CD14-positive monocyte (primary cell): ENCODE data around the gene MSH4. TPM values are rescaled to one million over a fixed set of nuclear protein-coding genes. Genes with fewer than 3 reads are reported as not detected.
"Not testable (repeated sequence)": the region's sequence is repeated elsewhere in the genome, so short reads cannot be mapped to it uniquely, and the experiment has no call there.

Experiments used
- DNase-seq, 3 donors: peaks; one replicate each; pipeline ENCODE4 v3.0.0-alpha.2; 2011 to 2022
- H2AFZ ChIP-seq: 2 replicates; pipeline ENCODE4 v1.6.0; 2012; ENCODE audit warnings: mild to moderate bottlenecking, low read depth, low read length, inconsistent platforms; ENCODE audit not compliant: insufficient read depth, poor library complexity, severe bottlenecking
- H3K27ac ChIP-seq, 2 donors: 1 replicate in 1 of 2; 2 replicates in 1 of 2; pipeline ENCODE4 v1.5.1; 2012 to 2013; ENCODE audit warnings: low read length in 2 of 2, control low read depth in 1 of 2, inconsistent platforms in 1 of 2, low read depth in 1 of 2, mild to moderate bottlenecking in 1 of 2
- H3K27me3 ChIP-seq, 2 donors: one replicate each; pipeline versions ENCODE4 v1.6.0 to v1.6.1; 2011 to 2013; ENCODE audit warnings: low read length in 2 of 2; ENCODE audit not compliant: control insufficient read depth in 2 of 2, insufficient read depth in 2 of 2
- H3K36me3 ChIP-seq, 2 donors: replicated peaks in 1 of 2; 1 replicate in 1 of 2; 2 replicates in 1 of 2; pipeline versions ENCODE4 v1.5.1 to v1.6.1; 2012 to 2013; ENCODE audit warnings: low read length in 2 of 2, control low read depth in 1 of 2, inconsistent platforms in 1 of 2, mild to moderate bottlenecking in 1 of 2; ENCODE audit not compliant: insufficient read depth in 2 of 2, control insufficient read depth in 1 of 2
- H3K4me1 ChIP-seq, 2 donors: 1 replicate in 1 of 2; 2 replicates in 1 of 2; pipeline versions ENCODE4 v1.5.1 to v1.6.1; 2012 to 2013; ENCODE audit warnings: low read length in 2 of 2, control low read depth in 1 of 2, inconsistent platforms in 1 of 2, mild to moderate bottlenecking in 1 of 2, moderate library complexity in 1 of 2; ENCODE audit not compliant: insufficient read depth in 2 of 2, control insufficient read depth in 1 of 2
- H3K4me2 ChIP-seq: replicated peaks from 2 replicates; pipeline ENCODE3; 2012; ENCODE audit warnings: low read length, moderate library complexity, mild to moderate bottlenecking; ENCODE audit not compliant: poor library complexity, severe bottlenecking; ENCODE audit errors: extremely low read depth
- H3K4me3 ChIP-seq, 3 experiments: fragments of 200-600 bp in 1 of 3; sonication (generic) in 1 of 3; replicated peaks in 1 of 3; 1 replicate in 2 of 3; 2 replicates in 1 of 3; pipeline ENCODE4 v1.5.1; 2011 to 2013; ENCODE audit warnings: low read length in 3 of 3, mild to moderate bottlenecking in 3 of 3, control low read depth in 2 of 3, low read depth in 2 of 3, inconsistent platforms in 1 of 3, moderate library complexity in 1 of 3
- H3K79me2 ChIP-seq: 2 replicates; pipeline ENCODE4 v1.6.0; 2012; ENCODE audit warnings: mild to moderate bottlenecking, control low read depth, inconsistent platforms, low read length, moderate library complexity; ENCODE audit not compliant: insufficient read depth
- H3K9ac ChIP-seq: 2 replicates; pipeline ENCODE4 v1.6.0; 2017; ENCODE audit warnings: low read length, mild to moderate bottlenecking; ENCODE audit not compliant: insufficient read depth, poor library complexity, severe bottlenecking
- H3K9me3 ChIP-seq, 2 donors: replicated peaks in 1 of 2; 1 replicate in 1 of 2; 2 replicates in 1 of 2; pipeline versions ENCODE4 v1.5.1 to v1.6.1; 2012 to 2013; ENCODE audit warnings: low read length in 2 of 2, control low read depth in 1 of 2; ENCODE audit not compliant: control insufficient read depth in 1 of 2, insufficient read depth in 1 of 2
- H4K20me1 ChIP-seq: 2 replicates; pipeline ENCODE4 v1.6.0; 2012; ENCODE audit warnings: mild to moderate bottlenecking, low read length, control low read depth, moderate library complexity; ENCODE audit not compliant: insufficient read depth
- H3K27ac Mint-ChIP-seq, 7 donors: one replicate each; pipeline ENCODE4 v1.8.0; 2020; ENCODE audit warnings: mild to moderate bottlenecking in 7 of 7, mixed read lengths in 7 of 7, moderate library complexity in 6 of 7, inconsistent platforms in 2 of 7
- H3K27me3 Mint-ChIP-seq, 3 donors: one replicate each; pipeline ENCODE4 v1.8.0; 2021 to 2022; ENCODE audit warnings: low read depth in 3 of 3, mild to moderate bottlenecking in 3 of 3, mixed read lengths in 3 of 3, moderate library complexity in 3 of 3, inconsistent platforms in 1 of 3
- H3K36me3 Mint-ChIP-seq, 2 donors: one replicate each; pipeline ENCODE4 v1.8.0; 2020; ENCODE audit warnings: mixed read lengths in 2 of 2, inconsistent platforms in 1 of 2, mild to moderate bottlenecking in 1 of 2
- H3K4me1 Mint-ChIP-seq: one replicate; pipeline ENCODE4 v1.8.0; 2020; ENCODE audit warnings: mild to moderate bottlenecking, mixed read lengths
- H3K4me3 Mint-ChIP-seq, 2 donors: one replicate each; pipeline ENCODE4 v1.8.0; 2020; ENCODE audit warnings: mild to moderate bottlenecking in 2 of 2, mixed read lengths in 2 of 2, moderate library complexity in 1 of 2
- H3K9me3 Mint-ChIP-seq, 7 donors: one replicate each; pipeline ENCODE4 v1.8.0; 2020 to 2022; ENCODE audit warnings: mixed read lengths in 7 of 7, mild to moderate bottlenecking in 6 of 7, moderate library complexity in 6 of 7, inconsistent platforms in 2 of 7
- WGBS: methylation state at CpG from one replicate; pipeline ENCODE4 v1.1.5; 2013; ENCODE audit warnings: missing lambda C conversion rate; ENCODE audit not compliant: insufficient coverage; 5-methylcytosine and 5-hydroxymethylcytosine counted together
- intact Hi-C, 2 donors: fragments of 100-400 bp; cut with micrococcal nuclease; formaldehyde crosslinking; loops; one replicate each; pipeline versions ENCODE4 v1.15.0 to v1.15.1; 2023
- polyA plus RNA-seq, 3 donors: library from polyadenylated mRNA; depleted of rRNA in 1 of 3; unstranded in 2 of 3; stranded (reverse) in 1 of 3; fragments of 300-500 nt in 2 of 3; fragments of >200 nt in 1 of 3; fragmentation: Illumina TruSeq in 2 of 3; gene quantifications; 1 replicate in 2 of 3; 2 replicates in 1 of 3; pipeline ENCODE4 v1.2.3, GENCODE V29; 2012 to 2021
- TF ChIP-seq, protein P1 (sequence below): fragments of 200-600 bp; IDR thresholded peaks from one replicate; pipeline ENCODE4 v1.8.0; 2022; ENCODE audit warnings: antibody characterized with exemption, mild to moderate bottlenecking

Gene MSH4
- polyA plus RNA-seq, 3 donors, result 0.07 TPM; not detected in 2

- H3K9ac ChIP-seq, result no peak within 1 kb of the TSS
- Mint-ChIP-seq H3K4me3 (no peak within 1 kb of the TSS), H3K9me3 (peaks cover 0 to 2% (median 0%) of the 10 kb centered on the region in 7 donors), H3K4me1 (no peaks in the 10 kb centered on the region), H3K36me3 (no peaks in the 10 kb centered on the region), H3K27me3 (peaks cover 0 to 1% (median 0%) of the 10 kb centered on the region in 3 donors), H3K27ac (no peak within 1 kb of the TSS)
- DNase-seq, result no peak
- H3K9me3 ChIP-seq, result no peaks in the 10 kb centered on the region
- H3K79me2 ChIP-seq, result no peaks in the 10 kb centered on the region
- H3K27ac ChIP-seq, result no peak within 1 kb of the TSS
- intact Hi-C loops, result no loop called here
- H3K4me1 ChIP-seq, result no peaks in the 10 kb centered on the region
- WGBS, result no CpG with 5 or more reads among the region's 1 CpG
- H4K20me1 ChIP-seq, result no peaks in the 10 kb centered on the region
- TF ChIP-seq, protein P1, sequence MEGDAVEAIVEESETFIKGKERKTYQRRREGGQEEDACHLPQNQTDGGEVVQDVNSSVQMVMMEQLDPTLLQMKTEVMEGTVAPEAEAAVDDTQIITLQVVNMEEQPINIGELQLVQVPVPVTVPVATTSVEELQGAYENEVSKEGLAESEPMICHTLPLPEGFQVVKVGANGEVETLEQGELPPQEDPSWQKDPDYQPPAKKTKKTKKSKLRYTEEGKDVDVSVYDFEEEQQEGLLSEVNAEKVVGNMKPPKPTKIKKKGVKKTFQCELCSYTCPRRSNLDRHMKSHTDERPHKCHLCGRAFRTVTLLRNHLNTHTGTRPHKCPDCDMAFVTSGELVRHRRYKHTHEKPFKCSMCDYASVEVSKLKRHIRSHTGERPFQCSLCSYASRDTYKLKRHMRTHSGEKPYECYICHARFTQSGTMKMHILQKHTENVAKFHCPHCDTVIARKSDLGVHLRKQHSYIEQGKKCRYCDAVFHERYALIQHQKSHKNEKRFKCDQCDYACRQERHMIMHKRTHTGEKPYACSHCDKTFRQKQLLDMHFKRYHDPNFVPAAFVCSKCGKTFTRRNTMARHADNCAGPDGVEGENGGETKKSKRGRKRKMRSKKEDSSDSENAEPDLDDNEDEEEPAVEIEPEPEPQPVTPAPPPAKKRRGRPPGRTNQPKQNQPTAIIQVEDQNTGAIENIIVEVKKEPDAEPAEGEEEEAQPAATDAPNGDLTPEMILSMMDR, result no peak
- H3K4me2 ChIP-seq, result no peak within 1 kb of the TSS
- no peaks in the 10 kb centered on the region for H3K36me3 ChIP-seq
- H3K27me3 ChIP-seq, result no peaks in the 10 kb centered on the region
- H3K4me3 ChIP-seq, result no peak within 1 kb of the TSS
- no peak within 1 kb of the TSS for H2AFZ ChIP-seq
Observed at GRCh38 chr1:75932304-75932703, 135.6 kb downstream of the MSH4 start, which contains the start of gene ASB17. TSS of gene ASB17 (minus strand) at chr1:75932404. CDS start at chr1:75932291, 113 bp downstream.

- no CpG with 5 or more reads among the region's 1 CpG for WGBS
- no peak overlapping the region for H3K4me3 Mint-ChIP-seq
- no peak overlapping the region for H3K9ac ChIP-seq
- peaks cover 0 to 2% (median 1%) of the 10 kb centered on the region in 3 donors for H3K27me3 Mint-ChIP-seq
- H3K36me3 ChIP-seq, result no peaks in the 10 kb centered on the region
- no peaks in the 10 kb centered on the region for H4K20me1 ChIP-seq
- no peak overlapping the region for H3K4me3 ChIP-seq
- TF ChIP-seq, protein P1, result no peak
- intact Hi-C loops, result no loop called here
- no peaks in the 10 kb centered on the region for H3K27me3 ChIP-seq
- no peak overlapping the region for H2AFZ ChIP-seq
- no peak overlapping the region for H3K27ac Mint-ChIP-seq
- H3K36me3 Mint-ChIP-seq, result no peaks in the 10 kb centered on the region
- no peak for DNase-seq
- H3K79me2 ChIP-seq, result no peaks in the 10 kb centered on the region
- H3K9me3 ChIP-seq, result no peaks in the 10 kb centered on the region
- no peak overlapping the region for H3K4me2 ChIP-seq
- H3K9me3 Mint-ChIP-seq, result peaks cover 0 to 2% (median 0%) of the 10 kb centered on the region in 7 donors
- no peak overlapping the region for H3K27ac ChIP-seq
- H3K4me1 Mint-ChIP-seq, result no peaks in the 10 kb centered on the region
- no peaks in the 10 kb centered on the region for H3K4me1 ChIP-seq
Observed at GRCh38 chr1:75937034-75937433, 140.4 kb downstream of the MSH4 start.

DNA sequence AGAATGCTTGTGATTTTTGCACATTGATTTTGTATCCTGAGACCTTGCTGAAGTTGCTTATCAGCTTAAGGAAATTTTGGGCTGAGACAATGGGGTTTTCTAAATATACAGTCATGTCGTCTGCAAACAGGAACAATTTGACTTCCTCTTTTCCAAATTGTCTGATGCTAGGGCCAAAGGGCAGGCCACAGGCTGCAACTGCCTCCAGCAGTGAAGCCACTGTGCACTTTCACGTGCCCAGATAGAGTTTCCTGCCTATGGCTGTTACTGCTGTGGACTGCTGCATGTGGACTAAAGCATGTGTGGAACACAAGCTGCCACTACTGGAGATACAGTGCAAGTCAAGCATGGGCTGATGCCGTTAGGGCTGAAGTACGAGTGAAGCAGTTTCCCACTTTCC, 146.4 kb downstream of the MSH4 start:
- H3K4me3 ChIP-seq, H3K27me3 ChIP-seq, H3K9ac ChIP-seq, H3K36me3 Mint-ChIP-seq, H3K79me2 ChIP-seq, H3K9me3 ChIP-seq, H3K4me1 ChIP-seq, H3K27ac ChIP-seq, intact Hi-C loops, H3K27me3 Mint-ChIP-seq, H3K36me3 ChIP-seq, H3K27ac Mint-ChIP-seq, H3K9me3 Mint-ChIP-seq, H3K4me3 Mint-ChIP-seq, H3K4me2 ChIP-seq, H3K4me1 Mint-ChIP-seq, H2AFZ ChIP-seq, H4K20me1 ChIP-seq: not testable (repeated sequence)
- DNase-seq, result peak in 2 of 3 donors; percentile 2 to 15
- 58% methylated on average over 3 of the region's 4 CpGs for WGBS
